Measurements from ENCODE around the gene ATP1A2.

The ATP1A2 gene

DNA sequence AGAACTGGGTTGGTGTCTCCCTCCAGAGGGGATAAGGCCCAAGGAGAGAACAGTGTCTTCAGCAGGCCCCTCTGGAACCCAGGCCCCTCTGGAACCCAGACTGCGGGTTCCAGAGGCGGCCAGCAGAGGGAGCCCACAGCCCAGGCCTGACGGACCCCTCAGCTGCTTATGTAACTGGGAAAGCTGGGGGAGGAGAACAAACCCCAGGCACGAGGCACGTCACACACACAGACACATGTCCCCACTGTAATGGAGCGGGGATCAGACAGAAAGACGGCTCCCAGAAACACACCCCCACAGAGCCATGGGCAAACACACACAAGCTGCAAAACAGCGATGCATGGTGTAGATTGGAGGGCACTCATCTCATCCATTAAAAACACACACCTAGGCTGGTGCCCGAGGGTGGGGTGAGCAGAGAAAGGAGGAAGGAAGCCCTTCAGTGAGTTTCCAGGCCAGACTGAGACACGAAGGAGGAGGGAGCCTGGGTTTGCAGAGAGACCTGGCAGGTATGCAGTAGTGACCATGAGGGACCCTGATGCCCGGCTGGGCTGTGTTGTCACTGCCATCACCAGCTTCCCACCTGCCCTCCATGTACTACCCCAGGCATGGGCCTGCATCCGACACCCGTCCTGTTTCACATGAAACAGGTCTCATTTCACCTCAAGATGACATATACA lies 14.4 kb upstream of the ATP1A2 start (continued):
- TF ChIP-seq, protein P1, sequence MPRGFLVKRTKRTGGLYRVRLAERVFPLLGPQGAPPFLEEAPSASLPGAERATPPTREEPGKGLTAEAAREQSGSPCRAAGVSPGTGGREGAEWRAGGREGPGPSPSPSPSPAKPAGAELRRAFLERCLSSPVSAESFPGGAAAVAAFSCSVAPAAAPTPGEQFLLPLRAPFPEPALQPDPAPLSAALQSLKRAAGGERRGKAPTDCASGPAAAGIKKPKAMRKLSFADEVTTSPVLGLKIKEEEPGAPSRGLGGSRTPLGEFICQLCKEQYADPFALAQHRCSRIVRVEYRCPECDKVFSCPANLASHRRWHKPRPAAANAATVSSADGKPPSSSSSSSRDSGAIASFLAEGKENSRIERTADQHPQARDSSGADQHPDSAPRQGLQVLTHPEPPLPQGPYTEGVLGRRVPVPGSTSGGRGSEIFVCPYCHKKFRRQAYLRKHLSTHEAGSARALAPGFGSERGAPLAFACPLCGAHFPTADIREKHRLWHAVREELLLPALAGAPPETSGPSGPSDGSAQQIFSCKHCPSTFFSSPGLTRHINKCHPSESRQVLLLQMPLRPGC (tag by site-specific recombination; IDR thresholded peaks at IDR 0.05) = no peak
- TF ChIP-seq MYNN (tag by site-specific recombination; IDR thresholded peaks at IDR 0.05; ENCODE audit: borderline replicate concordance) (no peak), MZF1 (tag by site-specific recombination; IDR thresholded peaks at IDR 0.05; ENCODE audit: borderline replicate concordance) (peak; percentile 26; the same call in 1 of the 2 replicates), ZNF596 (tag by site-specific recombination; IDR thresholded peaks at IDR 0.05) (no peak), HOXA7 (CRISPR knock-in tag; IDR thresholded peaks at IDR 0.05; ENCODE audit: borderline replicate concordance) (no peak), ZFHX2 (tag by site-specific recombination; conservative IDR thresholded peaks at IDR 0.05) (peak; percentile 71), EGR2 (tag by site-specific recombination; IDR thresholded peaks at IDR 0.05; ENCODE audit: low read depth) (peak; percentile 62; the same call in 1 of the 2 replicates), ZNF654 (tag by site-specific recombination; IDR thresholded peaks at IDR 0.05; ENCODE audit: low read depth) (peak; percentile 96), ZNF391 (tag by site-specific recombination; IDR thresholded peaks at IDR 0.05; ENCODE audit: borderline replicate concordance, low read depth) (peak; percentile 42; the same call in 1 of the 2 replicates), KLF10 (tag by site-specific recombination; IDR thresholded peaks at IDR 0.05) (0 out of 2 replicates have a peak, but pooled peaks have one; percentile 25), ZNF155 (tag by site-specific recombination; IDR thresholded peaks at IDR 0.05) (no peak), ZNF16 (tag by site-specific recombination; IDR thresholded peaks at IDR 0.05; ENCODE audit: low read depth) (no peak), ZNF341 (tag by site-specific recombination; IDR thresholded peaks at IDR 0.05; ENCODE audit: low read depth) (peak; percentile 52; the same call in 1 of the 2 replicates), ZNF571 (tag by site-specific recombination; IDR thresholded peaks at IDR 0.05) (no peak), ZNF132 (tag by site-specific recombination; IDR thresholded peaks at IDR 0.05; ENCODE audit: borderline replicate concordance) (no peak), ZNF544 (tag by site-specific recombination; IDR thresholded peaks at IDR 0.05) (no peak), ZNF514 (tag by site-specific recombination; IDR thresholded peaks at IDR 0.05) (no peak), ZNF660 (tag by site-specific recombination; IDR thresholded peaks at IDR 0.05) (peak; percentile 50; the same call in 1 of the 2 replicates), KLF9 (tag by site-specific recombination; IDR thresholded peaks at IDR 0.05; ENCODE audit: low read depth) (peak; percentile 32; the same call in 1 of the 2 replicates), ZNF2 (tag by site-specific recombination; IDR thresholded peaks at IDR 0.05) (peak; percentile 67; the same call in 1 of the 2 replicates), ZNF670 (tag by site-specific recombination; IDR thresholded peaks at IDR 0.05; ENCODE audit: low read depth) (no peak), IKZF3 (tag by site-specific recombination; IDR thresholded peaks at IDR 0.05) (peak; percentile 14; the same call in 1 of the 2 replicates), ZNF24 (tag by site-specific recombination; IDR thresholded peaks at IDR 0.05) (no peak), ZEB2 (tag by site-specific recombination; IDR thresholded peaks at IDR 0.05) (peak; percentile 63; the same call in 1 of the 2 replicates), ZNF10 (tag by site-specific recombination; IDR thresholded peaks at IDR 0.05) (peak; percentile 32; the same call in 1 of the 2 replicates), ZNF501 (tag by site-specific recombination; IDR thresholded peaks at IDR 0.05) (peak; percentile 52; the same call in 1 of the 2 replicates), SALL2 (tag by site-specific recombination; IDR thresholded peaks at IDR 0.05; ENCODE audit: borderline replicate concordance) (no peak), ZBTB21 (tag by site-specific recombination; IDR thresholded peaks at IDR 0.05) (no peak), ZNF843 (tag by site-specific recombination; IDR thresholded peaks at IDR 0.05) (0 out of 2 replicates have a peak, but pooled peaks have one; percentile 17), ZBTB17 (tag by site-specific recombination; IDR thresholded peaks at IDR 0.05) (peak; percentile 61; the same call in 1 of the 2 replicates), ZNF600 (tag by site-specific recombination; IDR thresholded peaks at IDR 0.05) (0 out of 2 replicates have a peak, but pooled peaks have one; percentile 32)
- TF ChIP-seq, protein P2, sequence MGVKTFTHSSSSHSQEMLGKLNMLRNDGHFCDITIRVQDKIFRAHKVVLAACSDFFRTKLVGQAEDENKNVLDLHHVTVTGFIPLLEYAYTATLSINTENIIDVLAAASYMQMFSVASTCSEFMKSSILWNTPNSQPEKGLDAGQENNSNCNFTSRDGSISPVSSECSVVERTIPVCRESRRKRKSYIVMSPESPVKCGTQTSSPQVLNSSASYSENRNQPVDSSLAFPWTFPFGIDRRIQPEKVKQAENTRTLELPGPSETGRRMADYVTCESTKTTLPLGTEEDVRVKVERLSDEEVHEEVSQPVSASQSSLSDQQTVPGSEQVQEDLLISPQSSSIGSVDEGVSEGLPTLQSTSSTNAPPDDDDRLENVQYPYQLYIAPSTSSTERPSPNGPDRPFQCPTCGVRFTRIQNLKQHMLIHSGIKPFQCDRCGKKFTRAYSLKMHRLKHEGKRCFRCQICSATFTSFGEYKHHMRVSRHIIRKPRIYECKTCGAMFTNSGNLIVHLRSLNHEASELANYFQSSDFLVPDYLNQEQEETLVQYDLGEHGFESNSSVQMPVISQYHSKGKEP (tag by site-specific recombination; IDR thresholded peaks at IDR 0.05) = no peak
- TF ChIP-seq, protein P3, sequence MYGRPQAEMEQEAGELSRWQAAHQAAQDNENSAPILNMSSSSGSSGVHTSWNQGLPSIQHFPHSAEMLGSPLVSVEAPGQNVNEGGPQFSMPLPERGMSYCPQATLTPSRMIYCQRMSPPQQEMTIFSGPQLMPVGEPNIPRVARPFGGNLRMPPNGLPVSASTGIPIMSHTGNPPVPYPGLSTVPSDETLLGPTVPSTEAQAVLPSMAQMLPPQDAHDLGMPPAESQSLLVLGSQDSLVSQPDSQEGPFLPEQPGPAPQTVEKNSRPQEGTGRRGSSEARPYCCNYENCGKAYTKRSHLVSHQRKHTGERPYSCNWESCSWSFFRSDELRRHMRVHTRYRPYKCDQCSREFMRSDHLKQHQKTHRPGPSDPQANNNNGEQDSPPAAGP (tag by site-specific recombination; IDR thresholded peaks at IDR 0.05) = 0 out of 2 replicates have a peak, but pooled peaks have one; percentile 39
- TF ChIP-seq, protein P4, sequence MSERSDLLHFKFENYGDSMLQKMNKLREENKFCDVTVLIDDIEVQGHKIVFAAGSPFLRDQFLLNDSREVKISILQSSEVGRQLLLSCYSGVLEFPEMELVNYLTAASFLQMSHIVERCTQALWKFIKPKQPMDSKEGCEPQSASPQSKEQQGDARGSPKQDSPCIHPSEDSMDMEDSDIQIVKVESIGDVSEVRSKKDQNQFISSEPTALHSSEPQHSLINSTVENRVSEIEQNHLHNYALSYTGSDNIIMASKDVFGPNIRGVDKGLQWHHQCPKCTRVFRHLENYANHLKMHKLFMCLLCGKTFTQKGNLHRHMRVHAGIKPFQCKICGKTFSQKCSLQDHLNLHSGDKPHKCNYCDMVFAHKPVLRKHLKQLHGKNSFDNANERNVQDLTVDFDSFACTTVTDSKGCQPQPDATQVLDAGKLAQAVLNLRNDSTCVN (tag by site-specific recombination; optimal IDR thresholded peaks at IDR 0.05) = peak; percentile 27

Measured in HEK293 (cell line).